Thyroid gland (tissue), 4 donors: ENCODE results near the gene IPO5.

Experiments
- CTCF ChIP-seq, 6 experiments: fragments of 200-600 bp in 3 of 6; fragments of 450-650 bp in 3 of 6; sonication (generic) in 3 of 6; IDR thresholded peaks; one replicate each; pipeline ENCODE4 v1.5.1; 2016 to 2019; ENCODE audit warnings: antibody characterized with exemption in 6 of 6, mild to moderate bottlenecking in 2 of 6, inconsistent platforms in 1 of 6, moderate library complexity in 1 of 6
- POLR2A ChIP-seq, 2 donors: fragments of 450-650 bp; IDR thresholded peaks; one replicate each; pipeline ENCODE4 v1.6.1; 2017; ENCODE audit warnings: antibody characterized with exemption in 2 of 2, mild to moderate bottlenecking in 2 of 2, moderate library complexity in 1 of 2

- peak in 1 of 6 experiments; percentile 9 for TF ChIP-seq CTCF (IDR thresholded peaks at IDR 0.05)
- peak; percentile 52 to 88 for TF ChIP-seq POLR2A (IDR thresholded peaks at IDR 0.05)
Measured at GRCh38 chr13:97975848-97976609, 22.6 kb downstream of the IPO5 start.
